HepG2 (cell line): Measurements from ENCODE around the gene TP53TG5. TPM values are rescaled to one million over a fixed set of nuclear protein-coding genes. Genes with fewer than 3 reads are reported as not detected.
A peak's percentile ranks its signal among the peaks of the same experiment; 100 is the strongest.

Experiments
- HOXA3 ChIP-seq: sonication (generic); formaldehyde crosslinking; IDR thresholded peaks from 2 replicates; pipeline ENCODE4 v1.5.0; 2020; ENCODE audit warnings: missing genetic modification reagents
- PAF1 ChIP-seq: IDR thresholded peaks from 2 replicates; pipeline ENCODE4 v1.6.1; 2016; ENCODE audit warnings: missing genetic modification reagents, missing compliant biosample characterization
- POLR2A ChIP-seq, 2 experiments: IDR thresholded peaks; 2 replicates each; pipeline ENCODE4 v1.6.1; 2011; ENCODE audit warnings: low read depth in 2 of 2, low read length in 2 of 2, mild to moderate bottlenecking in 1 of 2, moderate library complexity in 1 of 2; ENCODE audit not compliant: insufficient read depth in 1 of 2
- REL ChIP-seq: sonication (generic); formaldehyde crosslinking; conservative IDR thresholded peaks from 2 replicates; pipeline ENCODE4 v1.8.0; 2022; ENCODE audit warnings: mild to moderate bottlenecking, missing genetic modification reagents, moderate library complexity
- TCF7 ChIP-seq: sonication (generic); IDR thresholded peaks from 2 replicates; pipeline ENCODE4 v1.6.1; 2016; ENCODE audit warnings: antibody characterized with exemption, low read depth
- ZFP41 ChIP-seq: sonication (generic); formaldehyde crosslinking; IDR thresholded peaks from 2 replicates; pipeline ENCODE4 v1.4.0; 2020; ENCODE audit warnings: mild to moderate bottlenecking, missing genetic modification reagents, borderline replicate concordance
- ZNF558 ChIP-seq: sonication (generic); formaldehyde crosslinking; IDR thresholded peaks from 2 replicates; pipeline ENCODE4 v1.9.0; 2022; ENCODE audit warnings: mild to moderate bottlenecking, missing genetic modification reagents, borderline replicate concordance
- polyA plus RNA-seq, 8 experiments: library from polyadenylated mRNA; depleted of rRNA in 3 of 8; stranded (reverse) in 7 of 8; unstranded in 1 of 8; fragments of >200 nt; fragmentation: Illumina TruSeq in 4 of 8; extraction: Trizol in 4 of 8; gene quantifications; 2 replicates each; pipeline versions ENCODE4 v1.2.1 to v1.2.3, GENCODE V29; 2011 to 2016; ENCODE audit warnings: low read depth in 4 of 8, missing spikeins in 1 of 8, mixed read lengths in 1 of 8; ENCODE audit not compliant: insufficient read depth in 1 of 8
- total RNA-seq, 5 experiments: library from RNA; depleted of rRNA; stranded (reverse); fragments of >200 nt; fragmentation: Illumina TruSeq; extraction: Trizol; gene quantifications; 2 replicates each; pipeline ENCODE4 v1.2.3, GENCODE V29; 2016; ENCODE audit warnings: low read depth in 1 of 5
- TF ChIP-seq, protein P1 (sequence below): sonication (generic); formaldehyde crosslinking; conservative IDR thresholded peaks from 2 replicates; pipeline ENCODE4 v1.8.0; 2022; ENCODE audit warnings: mild to moderate bottlenecking, moderate library complexity, missing genetic modification reagents
- TF ChIP-seq, protein P2 (sequence below): sonication (generic); formaldehyde crosslinking; IDR thresholded peaks from 2 replicates; pipeline ENCODE4 v1.8.0; 2022; ENCODE audit warnings: mild to moderate bottlenecking, missing genetic modification reagents; ENCODE audit not compliant: insufficient replicate concordance
- TF ChIP-seq, protein P3 (sequence below): sonication (generic); formaldehyde crosslinking; IDR thresholded peaks from 2 replicates; pipeline ENCODE4 v1.4.0; 2020; ENCODE audit warnings: missing genetic modification reagents
- TF ChIP-seq, protein P4 (sequence below): sonication (generic); formaldehyde crosslinking; IDR thresholded peaks from 2 replicates; pipeline ENCODE4 v1.4.0; 2020; ENCODE audit warnings: missing genetic modification reagents, borderline replicate concordance
- TF ChIP-seq, protein P5 (sequence below): sonication (generic); formaldehyde crosslinking; IDR thresholded peaks from 2 replicates; pipeline ENCODE4 v1.8.1; 2023; ENCODE audit warnings: mild to moderate bottlenecking, missing genetic modification reagents
- TF ChIP-seq, protein P6 (sequence below): sonication (generic); formaldehyde crosslinking; IDR thresholded peaks from 2 replicates; pipeline ENCODE4 v1.4.0; 2020; ENCODE audit warnings: mild to moderate bottlenecking, missing genetic modification reagents

Gene TP53TG5
- total and polyA plus RNA-seq, 2 of the 13 experiments (the other 11 are each of a cell fraction or from before 2014, with no cell fraction given): 0.11 TPM; not detected in 1

DNA sequence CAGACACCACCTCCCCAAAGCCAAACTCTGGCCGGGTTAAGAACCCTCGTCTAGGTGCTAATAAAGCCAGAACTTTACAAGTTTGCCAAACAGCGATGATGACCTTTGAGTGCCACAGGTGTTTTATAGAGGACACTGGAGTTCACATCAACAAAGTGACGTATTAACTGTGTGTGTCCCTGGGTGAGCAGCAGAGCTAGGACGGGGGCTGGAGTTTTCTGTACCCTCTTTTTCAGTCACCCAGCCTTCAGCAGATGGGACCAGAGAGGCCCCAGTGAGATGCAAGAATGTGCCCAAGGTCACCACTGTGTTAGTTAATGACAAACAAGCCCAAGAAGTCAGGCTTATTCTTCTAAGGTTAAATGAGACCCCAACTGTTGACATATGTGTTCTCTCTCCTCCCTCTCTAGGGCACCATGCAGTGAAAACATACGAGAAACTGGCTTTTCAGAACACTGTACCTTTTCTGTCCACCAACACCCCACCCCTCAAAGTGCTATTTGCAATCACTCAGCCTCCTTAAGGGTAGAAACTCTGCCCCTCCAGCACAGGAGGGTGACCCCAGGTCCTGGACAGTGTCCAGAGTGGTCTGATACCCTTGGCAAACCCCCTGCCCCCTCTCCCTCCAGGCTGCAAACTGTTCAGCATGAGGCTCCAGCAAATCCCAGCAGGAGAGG is 35.1 kb downstream of the TP53TG5 start (continued):
- TF ChIP-seq, protein P1, sequence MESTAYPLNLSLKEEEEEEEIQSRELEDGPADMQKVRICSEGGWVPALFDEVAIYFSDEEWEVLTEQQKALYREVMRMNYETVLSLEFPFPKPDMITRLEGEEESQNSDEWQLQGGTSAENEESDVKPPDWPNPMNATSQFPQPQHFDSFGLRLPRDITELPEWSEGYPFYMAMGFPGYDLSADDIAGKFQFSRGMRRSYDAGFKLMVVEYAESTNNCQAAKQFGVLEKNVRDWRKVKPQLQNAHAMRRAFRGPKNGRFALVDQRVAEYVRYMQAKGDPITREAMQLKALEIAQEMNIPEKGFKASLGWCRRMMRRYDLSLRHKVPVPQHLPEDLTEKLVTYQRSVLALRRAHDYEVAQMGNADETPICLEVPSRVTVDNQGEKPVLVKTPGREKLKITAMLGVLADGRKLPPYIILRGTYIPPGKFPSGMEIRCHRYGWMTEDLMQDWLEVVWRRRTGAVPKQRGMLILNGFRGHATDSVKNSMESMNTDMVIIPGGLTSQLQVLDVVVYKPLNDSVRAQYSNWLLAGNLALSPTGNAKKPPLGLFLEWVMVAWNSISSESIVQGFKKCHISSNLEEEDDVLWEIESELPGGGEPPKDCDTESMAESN (CRISPR knock-in tag): peak; percentile 18; the same call in 1 of the 2 replicates
- TF ChIP-seq PAF1 (CRISPR knock-in tag) (no peak), REL (CRISPR knock-in tag) (no peak), POLR2A (IDR thresholded peaks at IDR 0.05; ENCODE audit: insufficient read depth in 1 of 2, low read depth in 2 of 2, low read length in 2 of 2) (peak; percentile 42 to 54; a peak in 3 of 4 replicates), HOXA3 (CRISPR knock-in tag) (peak; percentile 34; the same call in 1 of the 2 replicates), ZFP41 (CRISPR knock-in tag) (no peak), TCF7 (no peak), ZNF558 (no peak; the same call in 1 of the 2 replicates)
- TF ChIP-seq, protein P2, sequence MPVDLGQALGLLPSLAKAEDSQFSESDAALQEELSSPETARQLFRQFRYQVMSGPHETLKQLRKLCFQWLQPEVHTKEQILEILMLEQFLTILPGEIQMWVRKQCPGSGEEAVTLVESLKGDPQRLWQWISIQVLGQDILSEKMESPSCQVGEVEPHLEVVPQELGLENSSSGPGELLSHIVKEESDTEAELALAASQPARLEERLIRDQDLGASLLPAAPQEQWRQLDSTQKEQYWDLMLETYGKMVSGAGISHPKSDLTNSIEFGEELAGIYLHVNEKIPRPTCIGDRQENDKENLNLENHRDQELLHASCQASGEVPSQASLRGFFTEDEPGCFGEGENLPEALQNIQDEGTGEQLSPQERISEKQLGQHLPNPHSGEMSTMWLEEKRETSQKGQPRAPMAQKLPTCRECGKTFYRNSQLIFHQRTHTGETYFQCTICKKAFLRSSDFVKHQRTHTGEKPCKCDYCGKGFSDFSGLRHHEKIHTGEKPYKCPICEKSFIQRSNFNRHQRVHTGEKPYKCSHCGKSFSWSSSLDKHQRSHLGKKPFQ (CRISPR knock-in tag): no peak
- TF ChIP-seq, protein P3, sequence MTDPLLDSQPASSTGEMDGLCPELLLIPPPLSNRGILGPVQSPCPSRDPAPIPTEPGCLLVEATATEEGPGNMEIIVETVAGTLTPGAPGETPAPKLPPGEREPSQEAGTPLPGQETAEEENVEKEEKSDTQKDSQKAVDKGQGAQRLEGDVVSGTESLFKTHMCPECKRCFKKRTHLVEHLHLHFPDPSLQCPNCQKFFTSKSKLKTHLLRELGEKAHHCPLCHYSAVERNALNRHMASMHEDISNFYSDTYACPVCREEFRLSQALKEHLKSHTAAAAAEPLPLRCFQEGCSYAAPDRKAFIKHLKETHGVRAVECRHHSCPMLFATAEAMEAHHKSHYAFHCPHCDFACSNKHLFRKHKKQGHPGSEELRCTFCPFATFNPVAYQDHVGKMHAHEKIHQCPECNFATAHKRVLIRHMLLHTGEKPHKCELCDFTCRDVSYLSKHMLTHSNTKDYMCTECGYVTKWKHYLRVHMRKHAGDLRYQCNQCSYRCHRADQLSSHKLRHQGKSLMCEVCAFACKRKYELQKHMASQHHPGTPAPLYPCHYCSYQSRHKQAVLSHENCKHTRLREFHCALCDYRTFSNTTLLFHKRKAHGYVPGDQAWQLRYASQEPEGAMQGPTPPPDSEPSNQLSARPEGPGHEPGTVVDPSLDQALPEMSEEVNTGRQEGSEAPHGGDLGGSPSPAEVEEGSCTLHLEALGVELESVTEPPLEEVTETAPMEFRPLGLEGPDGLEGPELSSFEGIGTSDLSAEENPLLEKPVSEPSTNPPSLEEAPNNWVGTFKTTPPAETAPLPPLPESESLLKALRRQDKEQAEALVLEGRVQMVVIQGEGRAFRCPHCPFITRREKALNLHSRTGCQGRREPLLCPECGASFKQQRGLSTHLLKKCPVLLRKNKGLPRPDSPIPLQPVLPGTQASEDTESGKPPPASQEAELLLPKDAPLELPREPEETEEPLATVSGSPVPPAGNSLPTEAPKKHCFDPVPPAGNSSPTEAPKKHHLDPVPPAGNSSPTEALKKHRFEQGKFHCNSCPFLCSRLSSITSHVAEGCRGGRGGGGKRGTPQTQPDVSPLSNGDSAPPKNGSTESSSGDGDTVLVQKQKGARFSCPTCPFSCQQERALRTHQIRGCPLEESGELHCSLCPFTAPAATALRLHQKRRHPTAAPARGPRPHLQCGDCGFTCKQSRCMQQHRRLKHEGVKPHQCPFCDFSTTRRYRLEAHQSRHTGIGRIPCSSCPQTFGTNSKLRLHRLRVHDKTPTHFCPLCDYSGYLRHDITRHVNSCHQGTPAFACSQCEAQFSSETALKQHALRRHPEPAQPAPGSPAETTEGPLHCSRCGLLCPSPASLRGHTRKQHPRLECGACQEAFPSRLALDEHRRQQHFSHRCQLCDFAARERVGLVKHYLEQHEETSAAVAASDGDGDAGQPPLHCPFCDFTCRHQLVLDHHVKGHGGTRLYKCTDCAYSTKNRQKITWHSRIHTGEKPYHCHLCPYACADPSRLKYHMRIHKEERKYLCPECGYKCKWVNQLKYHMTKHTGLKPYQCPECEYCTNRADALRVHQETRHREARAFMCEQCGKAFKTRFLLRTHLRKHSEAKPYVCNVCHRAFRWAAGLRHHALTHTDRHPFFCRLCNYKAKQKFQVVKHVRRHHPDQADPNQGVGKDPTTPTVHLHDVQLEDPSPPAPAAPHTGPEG (CRISPR knock-in tag): no peak
- TF ChIP-seq, protein P4, sequence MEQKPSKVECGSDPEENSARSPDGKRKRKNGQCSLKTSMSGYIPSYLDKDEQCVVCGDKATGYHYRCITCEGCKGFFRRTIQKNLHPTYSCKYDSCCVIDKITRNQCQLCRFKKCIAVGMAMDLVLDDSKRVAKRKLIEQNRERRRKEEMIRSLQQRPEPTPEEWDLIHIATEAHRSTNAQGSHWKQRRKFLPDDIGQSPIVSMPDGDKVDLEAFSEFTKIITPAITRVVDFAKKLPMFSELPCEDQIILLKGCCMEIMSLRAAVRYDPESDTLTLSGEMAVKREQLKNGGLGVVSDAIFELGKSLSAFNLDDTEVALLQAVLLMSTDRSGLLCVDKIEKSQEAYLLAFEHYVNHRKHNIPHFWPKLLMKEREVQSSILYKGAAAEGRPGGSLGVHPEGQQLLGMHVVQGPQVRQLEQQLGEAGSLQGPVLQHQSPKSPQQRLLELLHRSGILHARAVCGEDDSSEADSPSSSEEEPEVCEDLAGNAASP (CRISPR knock-in tag): no peak
- TF ChIP-seq, protein P5, sequence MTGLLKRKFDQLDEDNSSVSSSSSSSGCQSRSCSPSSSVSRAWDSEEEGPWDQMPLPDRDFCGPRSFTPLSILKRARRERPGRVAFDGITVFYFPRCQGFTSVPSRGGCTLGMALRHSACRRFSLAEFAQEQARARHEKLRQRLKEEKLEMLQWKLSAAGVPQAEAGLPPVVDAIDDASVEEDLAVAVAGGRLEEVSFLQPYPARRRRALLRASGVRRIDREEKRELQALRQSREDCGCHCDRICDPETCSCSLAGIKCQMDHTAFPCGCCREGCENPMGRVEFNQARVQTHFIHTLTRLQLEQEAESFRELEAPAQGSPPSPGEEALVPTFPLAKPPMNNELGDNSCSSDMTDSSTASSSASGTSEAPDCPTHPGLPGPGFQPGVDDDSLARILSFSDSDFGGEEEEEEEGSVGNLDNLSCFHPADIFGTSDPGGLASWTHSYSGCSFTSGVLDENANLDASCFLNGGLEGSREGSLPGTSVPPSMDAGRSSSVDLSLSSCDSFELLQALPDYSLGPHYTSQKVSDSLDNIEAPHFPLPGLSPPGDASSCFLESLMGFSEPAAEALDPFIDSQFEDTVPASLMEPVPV (CRISPR knock-in tag): no peak
- TF ChIP-seq, protein P6, sequence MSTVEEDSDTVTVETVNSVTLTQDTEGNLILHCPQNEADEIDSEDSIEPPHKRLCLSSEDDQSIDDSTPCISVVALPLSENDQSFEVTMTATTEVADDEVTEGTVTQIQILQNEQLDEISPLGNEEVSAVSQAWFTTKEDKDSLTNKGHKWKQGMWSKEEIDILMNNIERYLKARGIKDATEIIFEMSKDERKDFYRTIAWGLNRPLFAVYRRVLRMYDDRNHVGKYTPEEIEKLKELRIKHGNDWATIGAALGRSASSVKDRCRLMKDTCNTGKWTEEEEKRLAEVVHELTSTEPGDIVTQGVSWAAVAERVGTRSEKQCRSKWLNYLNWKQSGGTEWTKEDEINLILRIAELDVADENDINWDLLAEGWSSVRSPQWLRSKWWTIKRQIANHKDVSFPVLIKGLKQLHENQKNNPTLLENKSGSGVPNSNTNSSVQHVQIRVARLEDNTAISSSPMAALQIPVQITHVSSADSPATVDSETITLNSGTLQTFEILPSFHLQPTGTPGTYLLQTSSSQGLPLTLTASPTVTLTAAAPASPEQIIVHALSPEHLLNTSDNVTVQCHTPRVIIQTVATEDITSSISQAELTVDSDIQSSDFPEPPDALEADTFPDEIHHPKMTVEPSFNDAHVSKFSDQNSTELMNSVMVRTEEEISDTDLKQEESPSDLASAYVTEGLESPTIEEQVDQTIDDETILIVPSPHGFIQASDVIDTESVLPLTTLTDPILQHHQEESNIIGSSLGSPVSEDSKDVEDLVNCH: no peak
